ENCODE results near the gene ATP8B4. TPM values are rescaled to one million over a fixed set of nuclear protein-coding genes. Genes with fewer than 3 reads are reported as not detected.

Gene ATP8B4
- total RNA-seq, 1 donor from 2014 or later: 1.1 TPM

- DNase-seq (ENCODE audit: low read depth) (no peak), FAIRE-seq (peak; percentile 47)
- TF ChIP-seq, protein P1, sequence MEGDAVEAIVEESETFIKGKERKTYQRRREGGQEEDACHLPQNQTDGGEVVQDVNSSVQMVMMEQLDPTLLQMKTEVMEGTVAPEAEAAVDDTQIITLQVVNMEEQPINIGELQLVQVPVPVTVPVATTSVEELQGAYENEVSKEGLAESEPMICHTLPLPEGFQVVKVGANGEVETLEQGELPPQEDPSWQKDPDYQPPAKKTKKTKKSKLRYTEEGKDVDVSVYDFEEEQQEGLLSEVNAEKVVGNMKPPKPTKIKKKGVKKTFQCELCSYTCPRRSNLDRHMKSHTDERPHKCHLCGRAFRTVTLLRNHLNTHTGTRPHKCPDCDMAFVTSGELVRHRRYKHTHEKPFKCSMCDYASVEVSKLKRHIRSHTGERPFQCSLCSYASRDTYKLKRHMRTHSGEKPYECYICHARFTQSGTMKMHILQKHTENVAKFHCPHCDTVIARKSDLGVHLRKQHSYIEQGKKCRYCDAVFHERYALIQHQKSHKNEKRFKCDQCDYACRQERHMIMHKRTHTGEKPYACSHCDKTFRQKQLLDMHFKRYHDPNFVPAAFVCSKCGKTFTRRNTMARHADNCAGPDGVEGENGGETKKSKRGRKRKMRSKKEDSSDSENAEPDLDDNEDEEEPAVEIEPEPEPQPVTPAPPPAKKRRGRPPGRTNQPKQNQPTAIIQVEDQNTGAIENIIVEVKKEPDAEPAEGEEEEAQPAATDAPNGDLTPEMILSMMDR (IDR thresholded peaks at IDR 0.05; ENCODE audit: insufficient read depth, low read length, severe bottlenecking): no peak
- Histone ChIP-seq H3K4me3 (ENCODE audit: low read depth, low read length) (no peak overlapping the region), H3K36me3 (ENCODE audit: control insufficient read depth, insufficient read depth, low read length) (no peaks in the 10 kb centered on the region), H3K27me3 (ENCODE audit: control insufficient read depth, insufficient read depth, low read length) (no peaks in the 10 kb centered on the region)
These were observed 47.3 kb downstream of the ATP8B4 start for GRCh38 chr15:50071551-50072258.

- TF ChIP-seq, protein P1 (IDR thresholded peaks at IDR 0.05; ENCODE audit: insufficient read depth, low read length, severe bottlenecking): no peak
- Histone ChIP-seq H3K36me3 (ENCODE audit: control insufficient read depth, insufficient read depth, low read length) (no peaks in the 10 kb centered on the region), H3K27me3 (ENCODE audit: control insufficient read depth, insufficient read depth, low read length) (no peaks in the 10 kb centered on the region), H3K4me3 (ENCODE audit: low read depth, low read length) (no peak overlapping the region)
- no peak for FAIRE-seq
- DNase-seq (ENCODE audit: low read depth): no peak
These were observed 51.0 kb downstream of the ATP8B4 start for GRCh38 chr15:50068016-50068415.

DNA sequence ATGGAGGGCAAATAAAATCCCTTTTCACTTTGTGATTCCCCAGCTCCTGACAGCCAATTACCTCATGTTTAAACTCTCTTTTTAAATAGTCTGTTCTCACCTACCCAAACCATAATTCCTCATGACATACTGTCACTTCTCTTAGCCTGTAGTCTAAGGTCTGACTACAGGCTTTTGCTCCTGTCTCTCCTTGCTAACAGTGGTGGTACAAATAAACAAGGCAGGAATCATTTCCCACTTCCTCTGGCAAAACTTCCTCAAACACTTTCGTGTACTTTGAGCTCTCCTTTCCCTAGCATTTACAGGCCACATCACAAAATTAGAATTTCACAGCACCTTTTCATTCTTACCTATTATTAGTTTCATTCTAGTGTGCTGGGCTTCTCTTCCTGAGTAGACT, 51.8 kb downstream of the ATP8B4 start:
- TF ChIP-seq, protein P1 (IDR thresholded peaks at IDR 0.05; ENCODE audit: insufficient read depth, low read length, severe bottlenecking): no peak
- FAIRE-seq (no peak), DNase-seq (ENCODE audit: low read depth) (no peak)
- no peaks in the 10 kb centered on the region for H3K27me3 ChIP-seq (ENCODE audit: control insufficient read depth, insufficient read depth, low read length)
- no peaks in the 10 kb centered on the region for H3K36me3 ChIP-seq (ENCODE audit: control insufficient read depth, insufficient read depth, low read length)
- H3K4me3 ChIP-seq (ENCODE audit: low read depth, low read length): no peak overlapping the region

DNA sequence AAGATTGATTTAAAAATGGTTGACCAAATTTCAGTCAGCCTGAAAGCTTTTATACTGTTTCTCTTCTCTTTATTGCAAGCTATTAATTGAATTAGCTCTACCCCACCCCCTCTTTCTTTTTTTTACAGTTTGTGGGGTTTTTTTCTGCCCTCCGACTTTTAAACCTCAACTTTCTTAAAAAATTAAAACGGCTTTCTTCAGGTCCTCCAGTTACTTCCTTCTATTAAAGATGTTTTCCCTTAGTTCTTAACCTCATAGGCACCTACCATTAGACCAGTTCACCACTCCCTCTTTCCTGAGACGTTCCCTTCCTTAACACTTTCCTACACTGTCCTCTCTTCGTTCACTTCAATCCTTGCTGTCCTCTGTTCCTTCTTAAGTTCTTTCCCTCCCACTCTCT, 52.4 kb downstream of the ATP8B4 start:
- Histone ChIP-seq H3K27me3 (ENCODE audit: control insufficient read depth, insufficient read depth, low read length) (no peaks in the 10 kb centered on the region), H3K36me3 (ENCODE audit: control insufficient read depth, insufficient read depth, low read length) (no peaks in the 10 kb centered on the region), H3K4me3 (ENCODE audit: low read depth, low read length) (no peak overlapping the region)
- no peak for FAIRE-seq
- DNase-seq (ENCODE audit: low read depth): no peak
- TF ChIP-seq, protein P1 (IDR thresholded peaks at IDR 0.05; ENCODE audit: insufficient read depth, low read length, severe bottlenecking): no peak

DNA sequence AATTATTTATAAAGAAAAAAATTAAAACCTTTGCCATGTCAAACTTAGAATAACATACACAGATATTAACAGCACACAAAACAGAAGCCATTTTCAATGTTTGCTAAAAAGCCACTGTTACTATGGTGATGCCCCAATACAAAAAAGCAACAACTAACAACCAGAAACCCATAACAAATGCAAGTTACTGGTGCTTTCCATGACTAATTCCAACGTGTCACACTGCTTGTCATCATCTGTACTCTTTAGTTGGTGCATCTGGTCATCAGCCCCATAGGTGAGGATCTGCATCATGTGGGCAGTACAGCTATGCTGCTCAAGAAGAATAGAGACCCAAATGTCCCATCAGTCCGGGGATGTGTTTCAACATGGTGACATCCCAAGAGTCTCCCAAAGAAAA, 52.8 kb downstream of the ATP8B4 start:
- DNase-seq (ENCODE audit: low read depth) (peak; percentile 29), FAIRE-seq (no peak)
- TF ChIP-seq, protein P1 (IDR thresholded peaks at IDR 0.05; ENCODE audit: insufficient read depth, low read length, severe bottlenecking): no peak

GRCh38 chr15:50065279-50065678, 53.8 kb downstream of the ATP8B4 start:
- no peaks in the 10 kb centered on the region for H3K36me3 ChIP-seq (ENCODE audit: control insufficient read depth, insufficient read depth, low read length)
- DNase-seq (ENCODE audit: low read depth) (no peak), FAIRE-seq (no peak)
- no peak overlapping the region for H3K4me3 ChIP-seq (ENCODE audit: low read depth, low read length)
- TF ChIP-seq, protein P1 (IDR thresholded peaks at IDR 0.05; ENCODE audit: insufficient read depth, low read length, severe bottlenecking): no peak
- H3K27me3 ChIP-seq (ENCODE audit: control insufficient read depth, insufficient read depth, low read length): no peaks in the 10 kb centered on the region

More for the DNA sequence above, 52.8 kb downstream of the ATP8B4 start:
- no peaks in the 10 kb centered on the region for H3K36me3 ChIP-seq (ENCODE audit: control insufficient read depth, insufficient read depth, low read length)
- no peaks in the 10 kb centered on the region for H3K27me3 ChIP-seq (ENCODE audit: control insufficient read depth, insufficient read depth, low read length)
- no peak overlapping the region for H3K4me3 ChIP-seq (ENCODE audit: low read depth, low read length)
